ENCODE measurements around the gene PHC2. TPM values are rescaled to one million over a fixed set of nuclear protein-coding genes. Genes with fewer than 3 reads are reported as not detected.

Gene PHC2
- total RNA-seq, 1 experiment from 2014 or later = 9.4 TPM

DNA sequence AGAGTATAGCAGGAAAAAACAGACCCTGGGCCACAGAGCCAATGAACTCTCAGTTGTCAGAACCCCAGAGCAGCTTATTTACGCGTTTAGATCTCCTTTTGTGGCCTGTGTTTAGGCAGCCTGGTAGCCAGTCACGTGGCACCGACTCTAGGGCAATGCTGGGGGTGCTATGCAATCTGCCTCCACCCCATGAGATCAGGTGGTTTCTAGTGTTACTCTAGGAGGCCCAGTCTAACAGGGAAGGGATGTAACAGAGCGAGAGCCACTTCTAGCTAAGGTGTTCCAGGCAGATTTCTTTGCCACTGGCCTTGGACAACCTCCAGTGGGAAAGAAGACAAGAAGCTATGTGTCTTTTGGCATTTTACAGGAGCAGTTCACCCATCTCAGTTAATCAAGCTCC is 98.0 kb downstream of the PHC2 start:
- Histone ChIP-seq H3K9ac (ENCODE audit: extremely low read depth, insufficient read length, low read length) (no peak overlapping the region), H3K4me1 (ENCODE audit: insufficient read depth, low read length) (no peaks in the 10 kb centered on the region; the same call in 1 of the 2 replicates), H4K20me1 (ENCODE audit: control insufficient read depth, insufficient read depth, insufficient read length) (no peaks in the 10 kb centered on the region), H4K91ac (ENCODE audit: insufficient read length, low read depth, low read length) (no peak overlapping the region), H2BK20ac (ENCODE audit: low read depth, low read length, poor library complexity, severe bottlenecking) (no peak overlapping the region), H3K23me2 (ENCODE audit: insufficient read length, low read depth, low read length, poor library complexity, severe bottlenecking) (no peaks in the 10 kb centered on the region), H3K27ac (ENCODE audit: insufficient read length, low read depth, low read length) (no peak overlapping the region), H4K8ac (replicated peaks; ENCODE audit: insufficient read length, low read depth, low read length) (no peak overlapping the region), H3K79me2 (ENCODE audit: insufficient read depth, low read length) (no peaks in the 10 kb centered on the region), H3K79me1 (ENCODE audit: insufficient read depth, low read depth, low read length, poor library complexity, severe bottlenecking) (no peaks in the 10 kb centered on the region), H3K27me3 (ENCODE audit: insufficient read depth, low read length) (no peaks in the 10 kb centered on the region), H3K56ac (ENCODE audit: insufficient read length, low read depth, low read length) (no peak overlapping the region), H3K23ac (ENCODE audit: insufficient read length, low read depth, low read length) (no peak overlapping the region), H3K4ac (ENCODE audit: low read depth, low read length) (no peak overlapping the region), H3K9me3 (ENCODE audit: control insufficient read depth, low read depth, low read length) (no peaks in the 10 kb centered on the region), H4K5ac (ENCODE audit: insufficient read length, low read depth, low read length) (no peak overlapping the region), H2AK5ac (ENCODE audit: insufficient read length, low read length) (no peak overlapping the region), H3K18ac (ENCODE audit: insufficient read length, low read depth, low read length) (no peak overlapping the region), H3K4me2 (ENCODE audit: insufficient read depth, insufficient read length, low read length) (no peak overlapping the region), H2BK120ac (ENCODE audit: low read depth, low read length, poor library complexity, severe bottlenecking) (no peak overlapping the region), H2AFZ (ENCODE audit: low read length) (no peak overlapping the region), H3T11ph (ENCODE audit: low read length) (no peak overlapping the region), H3K14ac (ENCODE audit: insufficient read depth, low read length) (no peak overlapping the region), H2BK5ac (ENCODE audit: insufficient read length, low read length) (no peak overlapping the region), H2BK12ac (ENCODE audit: insufficient read length, low read depth, low read length) (no peak overlapping the region), H2BK15ac (ENCODE audit: low read depth, low read length) (no peak overlapping the region)
- peaks cover 1% of the 10 kb centered on the region for H3K27me3 Mint-ChIP-seq (ENCODE audit: low read depth)
- no CpG with 5 or more reads among the region's 5 CpGs for WGBS (ENCODE audit: extremely low coverage, insufficient read length, low lambda C conversion rate)
- H3K4me3 Mint-ChIP-seq = no peak overlapping the region
- DNase-seq = no peak
- no peaks in the 10 kb centered on the region for H3K9me3 Mint-ChIP-seq
- TF ChIP-seq, protein P1, sequence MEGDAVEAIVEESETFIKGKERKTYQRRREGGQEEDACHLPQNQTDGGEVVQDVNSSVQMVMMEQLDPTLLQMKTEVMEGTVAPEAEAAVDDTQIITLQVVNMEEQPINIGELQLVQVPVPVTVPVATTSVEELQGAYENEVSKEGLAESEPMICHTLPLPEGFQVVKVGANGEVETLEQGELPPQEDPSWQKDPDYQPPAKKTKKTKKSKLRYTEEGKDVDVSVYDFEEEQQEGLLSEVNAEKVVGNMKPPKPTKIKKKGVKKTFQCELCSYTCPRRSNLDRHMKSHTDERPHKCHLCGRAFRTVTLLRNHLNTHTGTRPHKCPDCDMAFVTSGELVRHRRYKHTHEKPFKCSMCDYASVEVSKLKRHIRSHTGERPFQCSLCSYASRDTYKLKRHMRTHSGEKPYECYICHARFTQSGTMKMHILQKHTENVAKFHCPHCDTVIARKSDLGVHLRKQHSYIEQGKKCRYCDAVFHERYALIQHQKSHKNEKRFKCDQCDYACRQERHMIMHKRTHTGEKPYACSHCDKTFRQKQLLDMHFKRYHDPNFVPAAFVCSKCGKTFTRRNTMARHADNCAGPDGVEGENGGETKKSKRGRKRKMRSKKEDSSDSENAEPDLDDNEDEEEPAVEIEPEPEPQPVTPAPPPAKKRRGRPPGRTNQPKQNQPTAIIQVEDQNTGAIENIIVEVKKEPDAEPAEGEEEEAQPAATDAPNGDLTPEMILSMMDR (conservative IDR thresholded peaks at IDR 0.05) = no peak
- peaks cover 9 to 19% of the 10 kb centered on the region in 2 experiments for H3K4me1 Mint-ChIP-seq
- H3K27ac Mint-ChIP-seq = no peak overlapping the region
- H3K36me3 Mint-ChIP-seq (ENCODE audit: insufficient read depth in 1 of 3, low read depth in 3 of 3) = peaks cover 7 to 39% (median 12%) of the 10 kb centered on the region in 3 experiments; a peak in 6 of 7 replicates

Measured in H9 (cell line).